ENCODE measurements around the gene DCLK1.

DNA sequence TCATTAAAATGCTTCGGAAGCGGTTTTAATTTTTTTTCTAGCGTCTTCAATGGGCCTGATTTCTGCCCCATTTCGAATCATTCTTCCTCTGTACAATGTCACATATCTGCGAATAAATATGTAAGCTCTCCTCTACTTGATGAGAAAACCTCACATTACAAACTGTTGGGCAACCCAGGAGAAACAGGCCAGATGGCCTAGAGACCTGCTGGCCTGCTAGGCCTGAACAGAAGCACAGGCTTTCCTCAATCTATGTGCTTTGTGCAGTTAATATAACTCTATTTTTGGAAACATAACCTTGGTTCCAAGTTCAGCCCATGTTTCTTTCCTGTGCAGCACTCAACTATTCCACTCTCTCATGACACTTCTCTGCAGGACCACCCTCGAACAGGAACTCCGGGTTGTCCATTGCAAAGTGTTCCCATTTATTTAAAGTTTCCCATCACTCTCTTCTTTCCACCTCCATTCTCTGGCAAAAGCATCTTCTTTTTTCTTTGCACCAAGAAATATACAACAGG, 42.0 kb downstream of the DCLK1 start:
- TF ChIP-seq, protein P1, sequence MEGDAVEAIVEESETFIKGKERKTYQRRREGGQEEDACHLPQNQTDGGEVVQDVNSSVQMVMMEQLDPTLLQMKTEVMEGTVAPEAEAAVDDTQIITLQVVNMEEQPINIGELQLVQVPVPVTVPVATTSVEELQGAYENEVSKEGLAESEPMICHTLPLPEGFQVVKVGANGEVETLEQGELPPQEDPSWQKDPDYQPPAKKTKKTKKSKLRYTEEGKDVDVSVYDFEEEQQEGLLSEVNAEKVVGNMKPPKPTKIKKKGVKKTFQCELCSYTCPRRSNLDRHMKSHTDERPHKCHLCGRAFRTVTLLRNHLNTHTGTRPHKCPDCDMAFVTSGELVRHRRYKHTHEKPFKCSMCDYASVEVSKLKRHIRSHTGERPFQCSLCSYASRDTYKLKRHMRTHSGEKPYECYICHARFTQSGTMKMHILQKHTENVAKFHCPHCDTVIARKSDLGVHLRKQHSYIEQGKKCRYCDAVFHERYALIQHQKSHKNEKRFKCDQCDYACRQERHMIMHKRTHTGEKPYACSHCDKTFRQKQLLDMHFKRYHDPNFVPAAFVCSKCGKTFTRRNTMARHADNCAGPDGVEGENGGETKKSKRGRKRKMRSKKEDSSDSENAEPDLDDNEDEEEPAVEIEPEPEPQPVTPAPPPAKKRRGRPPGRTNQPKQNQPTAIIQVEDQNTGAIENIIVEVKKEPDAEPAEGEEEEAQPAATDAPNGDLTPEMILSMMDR (IDR thresholded peaks at IDR 0.05; ENCODE audit: low read depth, low read length, missing input control), result no peak
- TF ChIP-seq HNF4A (conservative IDR thresholded peaks at IDR 0.05) (no peak), EGR1 (IDR thresholded peaks at IDR 0.05; ENCODE audit: low read depth in 2 of 2) (no peak), FOXA1 (IDR thresholded peaks at IDR 0.05) (no peak)
